ENCODE measurements around the gene PXK. TPM values are rescaled to one million over a fixed set of nuclear protein-coding genes. Genes with fewer than 3 reads are reported as not detected.

The PXK gene
- total RNA-seq, 4 donors from 2014 or later = 28.2 to 35.3 (median 30.3) TPM

DNA sequence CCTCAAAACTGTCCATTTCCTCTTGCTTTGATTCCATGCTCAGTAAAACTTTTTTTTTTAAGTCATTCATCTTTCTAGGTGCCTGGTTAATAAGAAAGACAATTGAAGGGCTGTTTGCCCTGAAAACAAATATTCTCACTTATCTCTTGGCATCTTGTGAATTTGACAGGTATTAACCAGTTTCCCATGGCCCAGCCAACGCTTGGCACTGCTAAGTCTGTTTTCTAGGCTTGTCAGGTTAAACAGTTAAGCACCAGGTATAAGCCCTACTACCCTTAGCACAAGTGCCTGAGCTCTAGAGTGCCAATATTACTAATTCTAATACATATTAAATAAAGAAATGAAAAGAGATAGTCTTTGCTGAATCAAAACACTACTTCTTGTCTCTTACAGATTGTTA is 36.3 kb downstream of the PXK start:
- TF ChIP-seq POLR2A (IDR thresholded peaks at IDR 0.05; ENCODE audit: low read depth) (no peak), EP300 (IDR thresholded peaks at IDR 0.05) (no peak), POLR2AphosphoS5 (IDR thresholded peaks at IDR 0.05) (no peak)
- TF ChIP-seq, protein P1, sequence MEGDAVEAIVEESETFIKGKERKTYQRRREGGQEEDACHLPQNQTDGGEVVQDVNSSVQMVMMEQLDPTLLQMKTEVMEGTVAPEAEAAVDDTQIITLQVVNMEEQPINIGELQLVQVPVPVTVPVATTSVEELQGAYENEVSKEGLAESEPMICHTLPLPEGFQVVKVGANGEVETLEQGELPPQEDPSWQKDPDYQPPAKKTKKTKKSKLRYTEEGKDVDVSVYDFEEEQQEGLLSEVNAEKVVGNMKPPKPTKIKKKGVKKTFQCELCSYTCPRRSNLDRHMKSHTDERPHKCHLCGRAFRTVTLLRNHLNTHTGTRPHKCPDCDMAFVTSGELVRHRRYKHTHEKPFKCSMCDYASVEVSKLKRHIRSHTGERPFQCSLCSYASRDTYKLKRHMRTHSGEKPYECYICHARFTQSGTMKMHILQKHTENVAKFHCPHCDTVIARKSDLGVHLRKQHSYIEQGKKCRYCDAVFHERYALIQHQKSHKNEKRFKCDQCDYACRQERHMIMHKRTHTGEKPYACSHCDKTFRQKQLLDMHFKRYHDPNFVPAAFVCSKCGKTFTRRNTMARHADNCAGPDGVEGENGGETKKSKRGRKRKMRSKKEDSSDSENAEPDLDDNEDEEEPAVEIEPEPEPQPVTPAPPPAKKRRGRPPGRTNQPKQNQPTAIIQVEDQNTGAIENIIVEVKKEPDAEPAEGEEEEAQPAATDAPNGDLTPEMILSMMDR (IDR thresholded peaks at IDR 0.05) = no peak
- Histone ChIP-seq H3K36me3 (peaks cover 0 to 13% (median 8%) of the 10 kb centered on the region in 4 donors), H3K27ac (replicated peaks in 1 of 4) (no peak overlapping the region), H3K9me3 (no peaks in the 10 kb centered on the region), H3K27me3 (no peaks in the 10 kb centered on the region), H3K4me3 (no peak overlapping the region), H3K4me1 (no peaks in the 10 kb centered on the region)
- 93% methylated on average over 1 of the region's 1 CpG for WGBS
- no peak for DNase-seq (ENCODE audit: extremely low spot score)
- intact Hi-C loops (cut with DNase I) = no loop called here

DNA sequence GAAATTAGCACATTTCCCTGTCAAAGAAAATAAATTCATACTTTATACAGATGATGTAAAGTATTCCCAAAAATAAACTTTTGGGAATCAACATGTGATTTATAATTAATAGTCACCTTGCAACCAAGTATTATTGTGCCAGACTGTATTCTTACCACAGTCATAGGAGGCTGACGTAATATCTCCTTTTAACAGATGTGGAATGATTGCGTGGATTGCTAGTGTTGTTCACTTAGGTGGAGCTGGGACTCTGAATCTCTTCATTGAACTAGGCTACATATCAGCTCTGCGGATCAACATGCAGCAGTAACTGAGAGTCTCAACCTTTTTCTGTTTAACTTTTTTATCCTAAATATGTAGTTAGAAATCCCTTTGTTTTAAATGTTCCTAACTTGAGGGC is 37.2 kb downstream of the PXK start:
- no peak overlapping the region for H3K27ac ChIP-seq (replicated peaks in 1 of 4)
- H3K9me3 ChIP-seq = no peaks in the 10 kb centered on the region
- intact Hi-C loops (cut with DNase I) = no loop called here
- TF ChIP-seq POLR2A (IDR thresholded peaks at IDR 0.05; ENCODE audit: low read depth) (no peak), POLR2AphosphoS5 (IDR thresholded peaks at IDR 0.05) (no peak), EP300 (IDR thresholded peaks at IDR 0.05) (no peak)
- TF ChIP-seq, protein P1 (IDR thresholded peaks at IDR 0.05) = no peak
- H3K27me3 ChIP-seq = no peaks in the 10 kb centered on the region
- WGBS = 94% methylated on average over 3 of the region's 3 CpGs
- H3K36me3 ChIP-seq = peaks cover 0 to 13% (median 8%) of the 10 kb centered on the region in 4 donors
- no peak overlapping the region for H3K4me3 ChIP-seq
- H3K4me1 ChIP-seq = peaks cover 0 to 6% (median 0%) of the 10 kb centered on the region in 4 donors
- no peak for DNase-seq (ENCODE audit: extremely low spot score)

DNA sequence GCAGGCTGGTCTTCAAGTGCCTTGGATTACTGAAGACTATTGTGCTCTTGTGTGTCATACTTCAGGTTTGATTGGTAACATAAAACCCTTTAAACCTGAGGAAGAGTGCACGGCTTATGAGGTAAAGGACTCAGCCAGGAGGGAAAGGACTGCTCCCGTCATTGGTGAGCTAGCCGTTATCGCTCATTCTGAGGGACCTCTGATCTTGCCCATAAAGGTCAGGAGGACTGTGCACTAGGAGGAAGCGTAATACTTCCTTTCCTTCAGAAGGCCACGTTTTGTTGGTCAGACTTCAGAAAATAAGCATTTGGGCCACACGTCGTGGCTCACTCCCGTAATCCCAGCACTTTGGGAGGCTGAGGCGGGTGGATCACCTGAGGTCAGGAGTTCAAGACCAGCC is 37.7 kb downstream of the PXK start:
- peaks cover 0 to 13% (median 8%) of the 10 kb centered on the region in 4 donors for H3K36me3 ChIP-seq
- intact Hi-C loops (cut with DNase I) = no loop called here
- TF ChIP-seq POLR2AphosphoS5 (IDR thresholded peaks at IDR 0.05) = no peak
- TF ChIP-seq, protein P1 (IDR thresholded peaks at IDR 0.05) = no peak
- no peak for TF ChIP-seq EP300 (IDR thresholded peaks at IDR 0.05)
- TF ChIP-seq POLR2A (IDR thresholded peaks at IDR 0.05; ENCODE audit: low read depth) = no peak
- no peak for DNase-seq (ENCODE audit: extremely low spot score)
- no peak overlapping the region for H3K27ac ChIP-seq (replicated peaks in 1 of 4)
- H3K9me3 ChIP-seq = no peaks in the 10 kb centered on the region
- no peaks in the 10 kb centered on the region for H3K27me3 ChIP-seq
- H3K4me3 ChIP-seq = no peak overlapping the region
- peaks cover 0 to 7% (median 0%) of the 10 kb centered on the region in 4 donors for H3K4me1 ChIP-seq
- 93% methylated on average over 10 of the region's 10 CpGs for WGBS

DNA sequence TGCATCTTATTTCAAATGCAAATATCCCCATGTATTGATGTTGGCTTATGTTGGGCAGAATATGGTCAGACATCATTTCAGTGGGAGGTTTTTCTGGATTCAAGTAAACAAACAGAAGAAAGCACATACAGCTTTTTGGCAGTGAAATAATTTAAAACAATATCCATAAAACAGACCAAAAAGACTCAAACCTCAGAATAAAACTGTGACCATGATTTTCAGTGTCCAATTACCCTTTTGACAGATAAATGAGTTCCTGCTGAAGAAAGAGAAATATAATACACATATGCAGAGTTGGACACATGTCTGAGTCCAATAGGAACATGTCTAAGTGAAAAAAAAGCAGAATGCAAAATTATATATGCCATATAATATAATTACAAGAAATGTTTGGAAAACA is 39.1 kb downstream of the PXK start:
- no peak for DNase-seq (ENCODE audit: extremely low spot score)
- H3K4me3 ChIP-seq = no peak overlapping the region
- H3K27me3 ChIP-seq = no peaks in the 10 kb centered on the region
- no peak for TF ChIP-seq POLR2A (IDR thresholded peaks at IDR 0.05; ENCODE audit: low read depth)
- TF ChIP-seq POLR2AphosphoS5 (IDR thresholded peaks at IDR 0.05) = no peak
- TF ChIP-seq, protein P1 (IDR thresholded peaks at IDR 0.05) = no peak
- TF ChIP-seq EP300 (IDR thresholded peaks at IDR 0.05) = no peak
- intact Hi-C loops (cut with DNase I) = no loop called here
- H3K36me3 ChIP-seq = peaks cover 0 to 13% (median 8%) of the 10 kb centered on the region in 4 donors
- H3K4me1 ChIP-seq = peaks cover 0 to 7% (median 0%) of the 10 kb centered on the region in 4 donors
- H3K27ac ChIP-seq (replicated peaks in 1 of 4) = no peak overlapping the region
- H3K9me3 ChIP-seq = no peaks in the 10 kb centered on the region

DNA sequence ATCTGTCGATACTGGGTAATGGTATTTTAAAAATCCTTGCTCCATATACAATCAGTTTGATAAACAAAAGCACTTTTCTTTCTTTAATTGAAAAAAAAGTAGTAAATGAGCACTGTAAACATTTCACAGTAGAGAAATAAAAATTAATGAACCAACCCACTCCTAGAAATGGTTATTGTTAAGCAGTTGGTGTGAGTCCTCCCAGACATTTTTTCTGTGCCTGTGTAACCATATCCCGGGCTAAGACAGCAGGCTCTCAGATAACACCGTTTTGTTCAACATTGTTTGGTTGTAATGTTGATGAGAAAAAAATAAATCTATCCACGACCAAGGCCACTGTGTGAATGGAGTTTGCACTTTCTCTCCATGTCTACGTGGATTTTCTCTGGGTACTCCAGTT is 42.6 kb downstream of the PXK start:
- TF ChIP-seq, protein P1 (IDR thresholded peaks at IDR 0.05) = no peak
- TF ChIP-seq EP300 (IDR thresholded peaks at IDR 0.05) = no peak
- TF ChIP-seq POLR2A (IDR thresholded peaks at IDR 0.05; ENCODE audit: low read depth) = no peak
- no peak for TF ChIP-seq POLR2AphosphoS5 (IDR thresholded peaks at IDR 0.05)
- no peak for DNase-seq (ENCODE audit: extremely low spot score)
- Histone ChIP-seq H3K27me3 (no peaks in the 10 kb centered on the region), H3K4me1 (peaks cover 0 to 7% (median 0%) of the 10 kb centered on the region in 4 donors), H3K9me3 (no peaks in the 10 kb centered on the region), H3K4me3 (no peak overlapping the region), H3K27ac (replicated peaks in 1 of 4) (no peak overlapping the region), H3K36me3 (peaks cover 0 to 10% (median 5%) of the 10 kb centered on the region in 4 donors)
- intact Hi-C loops (cut with DNase I) = no loop called here
- 77% methylated on average over 5 of the region's 5 CpGs for WGBS
